OCI-LY7 (cell line): ENCODE data around the gene MRPL34. TPM values are rescaled to one million over a fixed set of nuclear protein-coding genes. Genes with fewer than 3 reads are reported as not detected.
A peak's percentile ranks its signal among the peaks of the same experiment; 100 is the strongest.

Source experiments
- BruUV-seq: library from RNA; stranded (reverse); fragments of 400-500 nt; replicated peaks from 2 replicates; lab custom pipeline; 2021; lab: Mats Ljungman, UMichigan
- CTCF ChIA-PET: fragments of 300-600 bp; sonication (Branson Sonifier 250); formaldehyde crosslinking; loops from one replicate; lab custom pipeline; 2022; ENCODE audit warnings: antibody characterized with exemption; ENCODE audit not compliant: unreplicated experiment; lab: Charles Lee
- POLR2A ChIA-PET: fragments of 300-600 bp; sonication (Branson Sonifier 250); formaldehyde crosslinking; loops from one replicate; lab custom pipeline; 2022; ENCODE audit warnings: antibody characterized with exemption; lab: Charles Lee
- DNase-seq: peaks from one replicate; pipeline ENCODE4 v3.0.0-alpha.2; 2015; ENCODE audit warnings: low spot score
- H2AFZ ChIP-seq: fragments of 200-600 bp; sonication (generic), shearing (Covaris generic); 2 replicates; pipeline ENCODE4 v1.6.1; 2014; ENCODE audit warnings: mild to moderate bottlenecking, antibody characterized with exemption, low read length, moderate library complexity
- H3K27ac ChIP-seq: fragments of 200-600 bp; sonication (generic); 2 replicates; pipeline ENCODE4 v1.5.1; 2014; ENCODE audit warnings: mixed run types, low read depth, mild to moderate bottlenecking, moderate library complexity, low read length, inconsistent platforms; ENCODE audit not compliant: poor library complexity, severe bottlenecking
- H3K36me3 ChIP-seq: fragments of 200-600 bp; sonication (generic); 2 replicates; pipeline ENCODE4 v1.6.1; 2014; ENCODE audit warnings: mild to moderate bottlenecking, antibody characterized with exemption, low read length, moderate library complexity, mixed read lengths; ENCODE audit not compliant: insufficient read depth
- H3K4me1 ChIP-seq: fragments of 200-600 bp; sonication (generic); 2 replicates; pipeline ENCODE4 v1.5.1; 2014; ENCODE audit warnings: mild to moderate bottlenecking, low read length; ENCODE audit not compliant: insufficient read depth, poor library complexity, severe bottlenecking
- H3K4me2 ChIP-seq: fragments of 200-600 bp; sonication (generic); 2 replicates; pipeline ENCODE4 v1.6.1; 2014; ENCODE audit warnings: mild to moderate bottlenecking, low read length
- H3K4me3 ChIP-seq: fragments of 200-600 bp; sonication (generic); 2 replicates; pipeline ENCODE4 v1.5.1; 2014; ENCODE audit warnings: mild to moderate bottlenecking, low read depth, low read length; ENCODE audit not compliant: poor library complexity, severe bottlenecking
- H3K79me2 ChIP-seq: fragments of 200-600 bp; sonication (generic); 2 replicates; pipeline ENCODE4 v1.6.1; 2016; ENCODE audit warnings: low read depth, mild to moderate bottlenecking, low read length, moderate library complexity, mixed read lengths; ENCODE audit not compliant: insufficient read depth
- H3K9me2 ChIP-seq: fragments of 200-600 bp; sonication (generic); 2 replicates; pipeline ENCODE4 v1.6.1; 2016; ENCODE audit warnings: mild to moderate bottlenecking, low read length, mixed read lengths; ENCODE audit not compliant: insufficient read depth
- H3K9me3 ChIP-seq: fragments of 200-600 bp; sonication (generic); 2 replicates; pipeline ENCODE4 v1.6.1; 2014; ENCODE audit warnings: mild to moderate bottlenecking, mixed run types, low read length, mixed read lengths
- H4K20me1 ChIP-seq: fragments of 200-600 bp; sonication (generic); 2 replicates; pipeline ENCODE4 v1.6.1; 2014; ENCODE audit warnings: mild to moderate bottlenecking, antibody characterized with exemption, low read length, moderate library complexity, mixed read lengths; ENCODE audit not compliant: insufficient read depth
- CTCF ChIP-seq: fragments of 200-600 bp; sonication (generic); conservative IDR thresholded peaks from 2 replicates; pipeline ENCODE4 v1.5.1; 2014; ENCODE audit warnings: mild to moderate bottlenecking, antibody characterized with exemption, low read length, moderate library complexity, mixed read lengths
- EZH2phosphoT487 ChIP-seq: fragments of 200-600 bp; sonication (generic); IDR thresholded peaks from 2 replicates; pipeline ENCODE4 v1.6.1; 2018; ENCODE audit warnings: low read depth, borderline replicate concordance, mild to moderate bottlenecking, mixed run types, antibody characterized with exemption, low read length, moderate library complexity, mixed read lengths
- intact Hi-C: fragments of 100-400 bp; cut with micrococcal nuclease; formaldehyde crosslinking; loops from one replicate; pipeline ENCODE4 v1.10.0; 2022; ENCODE audit not compliant: unreplicated experiment
- total RNA-seq, 2 experiments: library from RNA; depleted of rRNA in 1 of 2; stranded (reverse); fragments of >200 nt in 1 of 2; shearing (Covaris generic) in 1 of 2; gene quantifications; 2 replicates each; pipeline ENCODE4 v1.2.3, GENCODE V29; 2014 to 2022

MRPL34 gene
- total RNA-seq, 2 experiments from 2014 or later = 173 to 174 TPM

DNA sequence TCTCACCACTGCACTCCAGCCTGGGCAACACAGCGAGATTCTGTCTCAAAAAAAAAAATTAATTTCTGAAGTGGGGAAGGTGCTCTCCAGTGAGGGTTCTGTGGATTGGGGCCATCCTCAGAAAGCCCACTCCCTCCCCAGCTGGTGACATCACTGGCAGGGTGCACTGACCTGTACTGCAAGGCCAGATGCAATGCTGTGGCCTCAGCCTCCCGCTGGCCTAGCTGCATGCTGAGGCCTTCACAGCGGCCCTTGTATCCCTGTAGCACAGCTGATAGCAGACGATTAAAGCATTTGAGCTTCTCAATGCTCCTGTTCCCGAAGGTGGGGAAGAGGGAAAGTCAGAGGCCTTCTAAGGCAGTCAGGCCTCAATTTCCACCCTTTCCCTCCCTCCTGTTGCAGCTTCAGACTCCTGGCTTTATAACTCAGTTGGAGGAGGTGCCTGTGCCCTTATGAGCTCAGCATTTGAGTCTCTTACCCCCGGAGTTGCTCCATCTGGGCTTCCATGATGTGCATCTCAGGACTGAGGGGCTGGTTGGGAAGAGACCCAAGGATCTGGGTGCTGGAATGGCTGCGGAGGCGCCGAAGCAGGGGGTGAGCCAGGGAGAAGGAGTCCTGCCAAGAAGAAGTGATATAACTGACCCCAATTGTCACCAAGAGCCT lies 46.4 kb upstream of the MRPL34 start:
- no peak for DNase-seq
- Histone ChIP-seq H3K36me3 (no peaks in the 10 kb centered on the region), H3K4me3 (no peak overlapping the region), H3K79me2 (no peaks in the 10 kb centered on the region), H2AFZ (no peak overlapping the region), H3K9me3 (no peaks in the 10 kb centered on the region), H3K9me2 (no peaks in the 10 kb centered on the region), H3K27ac (no peak overlapping the region), H3K4me2 (no peak overlapping the region), H3K4me1 (peaks cover 21% of the 10 kb centered on the region), H4K20me1 (no peaks in the 10 kb centered on the region)
- TF ChIP-seq EZH2phosphoT487 (no peak), CTCF (no peak)
- intact Hi-C loops = no loop called here
- ChIA-PET POLR2A (interaction anchor here (0.7 kb wide), 2 partner anchors 11 to 28 kb away, joined by 3 read pairs; no protein-coding TSS in a partner anchor), CTCF (interaction anchor here (0.6 kb wide), 1 partner anchor 8 kb away, joined by 3 read pairs; no protein-coding TSS in a partner anchor)
- no TSS peak for BruUV-seq

GRCh38 chr19:17259934-17260333 lies 45.7 kb upstream of the MRPL34 start:
- H4K20me1 ChIP-seq = no peaks in the 10 kb centered on the region
- H3K4me2 ChIP-seq = no peak overlapping the region
- intact Hi-C loops = no loop called here
- no peak for TF ChIP-seq CTCF
- no peak for TF ChIP-seq EZH2phosphoT487
- H3K36me3 ChIP-seq = no peaks in the 10 kb centered on the region
- H3K79me2 ChIP-seq = no peaks in the 10 kb centered on the region
- BruUV-seq = no TSS peak
- no peaks in the 10 kb centered on the region for H3K9me3 ChIP-seq
- no peak for DNase-seq
- no peak overlapping the region for H3K4me3 ChIP-seq
- no peak overlapping the region for H2AFZ ChIP-seq
- no peaks in the 10 kb centered on the region for H3K9me2 ChIP-seq
- H3K4me1 ChIP-seq = peaks cover 28% of the 10 kb centered on the region
- H3K27ac ChIP-seq = no peak overlapping the region
- POLR2A ChIA-PET = interaction anchor here (0.5 to 0.6 kb wide), 2 partner anchors 11 to 169 kb away, joined by 3 to 4 read pairs; no protein-coding TSS in a partner anchor
- CTCF ChIA-PET = no interaction called here

GRCh38 chr19:17260842-17261325 lies 44.8 kb upstream of the MRPL34 start:
- CTCF ChIA-PET = no interaction called here

More at GRCh38 chr19:17260842-17261325, 44.8 kb upstream of the MRPL34 start:
- peak; percentile 93 for DNase-seq
- Histone ChIP-seq H4K20me1 (no peaks in the 10 kb centered on the region), H3K79me2 (no peaks in the 10 kb centered on the region), H3K27ac (peak overlapping the region; percentile 39), H2AFZ (peak overlapping the region; percentile 84), H3K36me3 (no peaks in the 10 kb centered on the region), H3K4me3 (no peak overlapping the region), H3K4me1 (peaks cover 37% of the 10 kb centered on the region), H3K9me2 (no peaks in the 10 kb centered on the region), H3K9me3 (no peaks in the 10 kb centered on the region), H3K4me2 (peak overlapping the region; percentile 49)
- TF ChIP-seq EZH2phosphoT487 = no peak
- peak; percentile 95 for TF ChIP-seq CTCF
- intact Hi-C loops = loop anchor here (1.0 kb wide), 1 partner anchor 21 kb away; no protein-coding TSS in a partner anchor
- POLR2A ChIA-PET = interaction anchor here (0.5 to 1.0 kb wide), 4 partner anchors 12 to 168 kb away, joined by 3 to 4 read pairs (median 3); partner anchors contain the start of gene ANKLE1
- BruUV-seq = no TSS peak
